Colonic mucosa (tissue), 4 donors: ENCODE measurements around the gene TULP4. TPM values are rescaled to one million over a fixed set of nuclear protein-coding genes. Genes with fewer than 3 reads are reported as not detected.

Experiments
- DNase-seq: peaks from one replicate; pipeline ENCODE4 v3.0.0-alpha.2; 2020
- H3K27ac ChIP-seq: fragments of 200-600 bp; one replicate; pipeline ENCODE4 v1.8.0; 2021
- H3K27me3 ChIP-seq: fragments of 200-600 bp; one replicate; pipeline ENCODE4 v1.8.0; 2021
- H3K36me3 ChIP-seq: fragments of 200-600 bp; one replicate; pipeline ENCODE4 v1.8.0; 2021
- H3K4me1 ChIP-seq: fragments of 200-600 bp; one replicate; pipeline ENCODE4 v1.8.0; 2021; ENCODE audit warnings: mild to moderate bottlenecking
- H3K4me3 ChIP-seq: fragments of 200-600 bp; one replicate; pipeline ENCODE4 v1.8.0; 2021
- H3K9ac ChIP-seq, 2 donors: one replicate each; pipeline ENCODE4 v1.7.0; 2013; ENCODE audit warnings: control low read depth in 2 of 2, low read depth in 2 of 2, low read length in 2 of 2
- H3K9me3 ChIP-seq: fragments of 200-600 bp; one replicate; pipeline ENCODE4 v1.8.0; 2021
- intact Hi-C: fragments of 100-400 bp; cut with DNase I; formaldehyde crosslinking; loops from one replicate; pipeline ENCODE4 v1.14.1; 2022
- total RNA-seq, 2 donors: library from RNA; stranded (reverse); fragmentation: NEBNext Ultra II Directional in 1 of 2; extraction: Animal tissue kit (Norgen Biotek cat#: 25700) in 1 of 2; gene quantifications; one replicate each; pipeline ENCODE4 v1.2.1, GENCODE V29; 2021
- TF ChIP-seq, protein P1 (sequence below): fragments of 200-600 bp; IDR thresholded peaks from one replicate; pipeline ENCODE4 v1.8.0; 2022; ENCODE audit warnings: antibody characterized with exemption, mild to moderate bottlenecking
- donor health status: healthy.
- donor health status: DM: no; HTN: no; CAD: no.
- donor health status: DM: no; HTN: no; CAD: no.

TULP4 gene
- total RNA-seq, 2 donors from 2014 or later = 63.1 to 68.0 TPM

DNA sequence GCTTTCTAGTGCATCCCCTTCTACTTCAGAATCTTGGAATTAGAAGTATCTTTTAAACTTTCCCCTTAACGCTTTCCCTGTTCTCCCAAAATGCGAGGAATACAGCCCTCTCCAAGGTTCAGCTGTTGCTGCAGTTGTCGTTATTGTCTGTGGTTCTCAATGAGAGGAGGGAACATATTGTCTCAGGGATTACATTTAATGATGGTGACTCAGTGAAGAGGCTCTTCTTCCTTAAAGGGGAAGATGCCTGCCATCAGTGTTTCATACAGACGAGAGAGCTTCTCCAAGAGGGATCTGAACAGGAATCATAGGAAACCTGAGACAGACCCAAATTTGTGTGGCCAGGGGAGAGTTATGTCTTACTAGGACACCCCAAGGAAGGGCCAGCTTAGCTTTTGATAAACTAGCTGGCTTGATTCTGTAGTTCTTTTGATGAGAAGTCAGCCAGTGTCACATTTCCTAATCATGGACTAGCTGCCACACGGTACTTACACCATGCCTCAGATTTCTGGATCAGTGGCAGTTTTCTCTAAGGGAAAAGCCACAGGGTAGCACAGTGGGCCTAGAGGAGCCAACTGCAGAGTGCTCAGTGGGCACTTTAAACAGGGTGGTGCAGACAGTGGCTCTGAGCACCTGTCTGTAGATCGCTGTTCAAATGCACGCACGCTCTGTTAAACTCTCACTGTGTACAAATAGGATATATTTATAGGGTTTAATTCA, 187.9 kb downstream of the TULP4 start:
- H3K27me3 ChIP-seq = no peaks in the 10 kb centered on the region
- TF ChIP-seq, protein P1, sequence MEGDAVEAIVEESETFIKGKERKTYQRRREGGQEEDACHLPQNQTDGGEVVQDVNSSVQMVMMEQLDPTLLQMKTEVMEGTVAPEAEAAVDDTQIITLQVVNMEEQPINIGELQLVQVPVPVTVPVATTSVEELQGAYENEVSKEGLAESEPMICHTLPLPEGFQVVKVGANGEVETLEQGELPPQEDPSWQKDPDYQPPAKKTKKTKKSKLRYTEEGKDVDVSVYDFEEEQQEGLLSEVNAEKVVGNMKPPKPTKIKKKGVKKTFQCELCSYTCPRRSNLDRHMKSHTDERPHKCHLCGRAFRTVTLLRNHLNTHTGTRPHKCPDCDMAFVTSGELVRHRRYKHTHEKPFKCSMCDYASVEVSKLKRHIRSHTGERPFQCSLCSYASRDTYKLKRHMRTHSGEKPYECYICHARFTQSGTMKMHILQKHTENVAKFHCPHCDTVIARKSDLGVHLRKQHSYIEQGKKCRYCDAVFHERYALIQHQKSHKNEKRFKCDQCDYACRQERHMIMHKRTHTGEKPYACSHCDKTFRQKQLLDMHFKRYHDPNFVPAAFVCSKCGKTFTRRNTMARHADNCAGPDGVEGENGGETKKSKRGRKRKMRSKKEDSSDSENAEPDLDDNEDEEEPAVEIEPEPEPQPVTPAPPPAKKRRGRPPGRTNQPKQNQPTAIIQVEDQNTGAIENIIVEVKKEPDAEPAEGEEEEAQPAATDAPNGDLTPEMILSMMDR = no peak
- H3K27ac ChIP-seq = no peak overlapping the region
- intact Hi-C loops = no loop called here
- H3K9me3 ChIP-seq = no peaks in the 10 kb centered on the region
- H3K4me3 ChIP-seq = no peak overlapping the region
- no peak overlapping the region for H3K9ac ChIP-seq
- no peaks in the 10 kb centered on the region for H3K4me1 ChIP-seq
- no peaks in the 10 kb centered on the region for H3K36me3 ChIP-seq
- no peak for DNase-seq

DNA sequence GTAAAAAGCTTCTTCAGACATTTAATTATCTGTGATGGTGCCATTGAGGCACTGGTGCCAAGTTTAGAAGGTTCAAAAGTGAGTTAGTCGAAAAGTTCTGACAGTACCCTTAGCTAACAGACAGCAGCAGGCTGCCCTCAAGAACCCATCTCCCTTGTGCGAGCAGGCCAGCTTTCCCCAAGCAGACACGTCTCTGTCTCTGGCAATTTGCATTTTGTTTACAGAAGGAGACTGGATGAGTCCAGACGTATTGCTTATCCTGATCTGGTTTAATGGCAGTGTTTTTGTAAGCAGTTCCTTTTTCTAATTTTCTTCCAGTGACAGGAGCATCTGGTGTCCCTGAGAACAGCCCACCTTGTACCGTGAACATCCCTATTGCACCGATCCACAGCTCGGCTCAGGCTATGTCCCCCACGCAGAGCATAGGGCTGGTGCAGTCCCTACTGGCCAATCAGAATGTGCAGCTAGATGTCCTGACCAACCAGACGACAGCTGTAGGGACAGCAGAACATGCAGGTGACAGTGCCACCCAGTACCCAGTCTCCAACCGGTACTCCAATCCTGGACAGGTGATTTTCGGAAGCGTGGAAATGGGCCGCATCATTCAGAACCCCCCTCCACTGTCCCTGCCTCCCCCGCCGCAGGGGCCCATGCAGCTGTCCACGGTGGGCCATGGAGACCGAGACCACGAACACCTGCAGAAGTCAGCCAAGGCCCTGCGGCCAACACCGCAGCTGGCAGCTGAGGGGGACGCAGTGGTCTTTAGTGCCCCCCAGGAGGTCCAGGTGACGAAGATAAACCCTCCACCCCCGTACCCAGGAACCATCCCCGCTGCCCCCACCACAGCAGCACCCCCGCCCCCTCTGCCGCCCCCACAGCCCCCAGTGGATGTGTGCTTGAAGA, 189.3 kb downstream of the TULP4 start:
- no peak overlapping the region for H3K4me3 ChIP-seq
- TF ChIP-seq, protein P1 = no peak
- no peak overlapping the region for H3K9ac ChIP-seq
- intact Hi-C loops = no loop called here
- no peaks in the 10 kb centered on the region for H3K4me1 ChIP-seq
- H3K36me3 ChIP-seq = no peaks in the 10 kb centered on the region
- H3K27me3 ChIP-seq = no peaks in the 10 kb centered on the region
- no peak overlapping the region for H3K27ac ChIP-seq
- no peaks in the 10 kb centered on the region for H3K9me3 ChIP-seq
- DNase-seq = no peak

DNA sequence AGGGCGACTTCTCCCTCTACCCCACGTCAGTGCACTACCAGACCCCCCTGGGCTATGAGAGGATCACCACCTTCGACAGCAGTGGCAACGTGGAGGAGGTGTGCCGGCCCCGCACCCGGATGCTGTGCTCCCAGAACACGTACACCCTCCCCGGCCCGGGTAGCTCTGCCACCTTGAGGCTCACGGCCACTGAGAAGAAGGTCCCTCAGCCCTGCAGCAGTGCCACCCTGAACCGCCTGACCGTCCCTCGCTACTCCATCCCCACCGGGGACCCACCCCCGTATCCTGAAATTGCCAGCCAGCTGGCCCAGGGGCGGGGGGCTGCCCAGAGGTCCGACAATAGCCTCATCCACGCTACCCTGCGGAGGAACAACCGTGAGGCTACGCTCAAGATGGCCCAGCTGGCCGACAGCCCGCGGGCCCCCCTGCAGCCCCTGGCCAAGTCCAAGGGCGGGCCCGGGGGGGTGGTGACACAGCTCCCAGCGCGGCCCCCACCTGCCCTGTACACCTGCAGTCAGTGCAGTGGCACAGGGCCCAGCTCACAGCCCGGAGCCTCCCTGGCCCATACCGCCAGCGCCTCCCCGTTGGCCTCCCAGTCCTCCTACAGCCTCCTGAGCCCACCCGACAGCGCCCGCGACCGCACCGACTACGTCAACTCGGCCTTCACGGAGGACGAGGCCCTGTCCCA, 190.1 kb downstream of the TULP4 start:
- H3K4me3 ChIP-seq = no peak overlapping the region
- H3K36me3 ChIP-seq = no peaks in the 10 kb centered on the region
- TF ChIP-seq, protein P1 = no peak
- H3K4me1 ChIP-seq = no peaks in the 10 kb centered on the region
- no peak overlapping the region for H3K9ac ChIP-seq
- intact Hi-C loops = no loop called here
- no peak overlapping the region for H3K27ac ChIP-seq
- DNase-seq = no peak
- H3K27me3 ChIP-seq = no peaks in the 10 kb centered on the region
- H3K9me3 ChIP-seq = no peaks in the 10 kb centered on the region

DNA sequence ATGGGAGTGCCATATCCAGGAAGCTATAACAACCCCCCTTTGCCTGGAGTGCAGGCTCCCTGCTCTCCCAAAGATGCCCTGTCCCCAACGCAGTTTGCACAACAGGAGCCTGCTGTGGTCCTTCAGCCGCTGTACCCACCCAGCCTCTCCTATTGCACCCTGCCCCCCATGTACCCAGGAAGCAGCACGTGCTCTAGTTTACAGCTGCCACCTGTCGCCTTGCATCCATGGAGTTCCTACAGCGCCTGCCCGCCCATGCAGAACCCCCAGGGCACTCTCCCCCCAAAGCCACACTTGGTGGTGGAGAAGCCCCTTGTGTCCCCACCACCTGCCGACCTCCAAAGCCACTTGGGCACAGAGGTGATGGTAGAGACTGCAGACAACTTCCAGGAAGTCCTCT, 191.0 kb downstream of the TULP4 start:
- Histone ChIP-seq H3K9ac (no peak overlapping the region), H3K36me3 (no peaks in the 10 kb centered on the region), H3K27me3 (no peaks in the 10 kb centered on the region), H3K27ac (no peak overlapping the region), H3K9me3 (no peaks in the 10 kb centered on the region), H3K4me1 (no peaks in the 10 kb centered on the region), H3K4me3 (no peak overlapping the region)
- intact Hi-C loops = no loop called here
- DNase-seq = no peak
- TF ChIP-seq, protein P1 = no peak

DNA sequence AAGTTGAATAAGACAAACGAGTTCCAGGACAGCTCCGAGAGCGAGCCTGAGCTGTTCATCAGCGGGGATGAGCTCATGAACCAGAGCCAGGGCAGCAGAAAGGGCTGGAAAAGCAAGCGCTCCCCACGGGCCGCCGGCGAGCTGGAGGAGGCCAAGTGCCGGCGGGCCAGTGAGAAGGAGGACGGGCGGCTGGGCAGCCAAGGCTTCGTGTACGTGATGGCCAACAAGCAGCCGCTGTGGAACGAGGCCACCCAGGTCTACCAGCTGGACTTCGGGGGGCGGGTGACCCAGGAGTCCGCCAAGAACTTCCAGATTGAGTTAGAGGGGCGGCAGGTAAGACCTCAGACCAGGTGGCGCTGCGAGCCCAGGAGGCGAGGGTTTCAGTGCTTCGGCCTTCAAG, 191.6 kb downstream of the TULP4 start:
- TF ChIP-seq, protein P1 = no peak
- H3K9me3 ChIP-seq = no peaks in the 10 kb centered on the region
- H3K27me3 ChIP-seq = no peaks in the 10 kb centered on the region
- no peaks in the 10 kb centered on the region for H3K4me1 ChIP-seq
- H3K4me3 ChIP-seq = no peak overlapping the region
- no peak overlapping the region for H3K9ac ChIP-seq
- no peaks in the 10 kb centered on the region for H3K36me3 ChIP-seq
- DNase-seq = no peak
- H3K27ac ChIP-seq = no peak overlapping the region
- intact Hi-C loops = no loop called here
